ENCODE results near the gene FAM107B.

DNA sequence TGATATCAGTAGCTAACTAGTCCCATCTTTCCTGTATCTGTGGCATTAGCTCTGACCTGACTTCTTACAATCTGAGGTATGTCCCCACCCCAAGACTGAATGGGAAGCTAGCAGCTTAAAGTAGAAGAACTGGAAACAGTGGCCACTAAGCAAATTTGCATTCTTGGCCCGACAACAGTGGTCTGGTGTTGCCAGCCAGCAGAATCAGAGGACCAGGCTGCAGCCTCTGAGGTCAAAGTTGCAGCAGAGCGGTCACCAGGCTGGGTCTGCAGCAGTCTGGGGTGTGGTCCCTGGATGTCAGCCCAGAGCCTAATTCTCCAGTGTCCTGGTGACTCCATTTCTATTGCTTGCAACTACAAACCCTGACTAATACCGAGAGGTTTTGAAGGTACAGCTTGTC lies 26.3 kb downstream of the FAM107B start:
- TF ChIP-seq, protein P1, sequence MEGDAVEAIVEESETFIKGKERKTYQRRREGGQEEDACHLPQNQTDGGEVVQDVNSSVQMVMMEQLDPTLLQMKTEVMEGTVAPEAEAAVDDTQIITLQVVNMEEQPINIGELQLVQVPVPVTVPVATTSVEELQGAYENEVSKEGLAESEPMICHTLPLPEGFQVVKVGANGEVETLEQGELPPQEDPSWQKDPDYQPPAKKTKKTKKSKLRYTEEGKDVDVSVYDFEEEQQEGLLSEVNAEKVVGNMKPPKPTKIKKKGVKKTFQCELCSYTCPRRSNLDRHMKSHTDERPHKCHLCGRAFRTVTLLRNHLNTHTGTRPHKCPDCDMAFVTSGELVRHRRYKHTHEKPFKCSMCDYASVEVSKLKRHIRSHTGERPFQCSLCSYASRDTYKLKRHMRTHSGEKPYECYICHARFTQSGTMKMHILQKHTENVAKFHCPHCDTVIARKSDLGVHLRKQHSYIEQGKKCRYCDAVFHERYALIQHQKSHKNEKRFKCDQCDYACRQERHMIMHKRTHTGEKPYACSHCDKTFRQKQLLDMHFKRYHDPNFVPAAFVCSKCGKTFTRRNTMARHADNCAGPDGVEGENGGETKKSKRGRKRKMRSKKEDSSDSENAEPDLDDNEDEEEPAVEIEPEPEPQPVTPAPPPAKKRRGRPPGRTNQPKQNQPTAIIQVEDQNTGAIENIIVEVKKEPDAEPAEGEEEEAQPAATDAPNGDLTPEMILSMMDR (IDR thresholded peaks at IDR 0.05): no peak
- TF ChIP-seq POLR2A (IDR thresholded peaks at IDR 0.05): no peak

Measured in suprapubic skin (tissue), 3 donors.